ENCODE results near the gene PRDM16.

Gene PRDM16

DNA sequence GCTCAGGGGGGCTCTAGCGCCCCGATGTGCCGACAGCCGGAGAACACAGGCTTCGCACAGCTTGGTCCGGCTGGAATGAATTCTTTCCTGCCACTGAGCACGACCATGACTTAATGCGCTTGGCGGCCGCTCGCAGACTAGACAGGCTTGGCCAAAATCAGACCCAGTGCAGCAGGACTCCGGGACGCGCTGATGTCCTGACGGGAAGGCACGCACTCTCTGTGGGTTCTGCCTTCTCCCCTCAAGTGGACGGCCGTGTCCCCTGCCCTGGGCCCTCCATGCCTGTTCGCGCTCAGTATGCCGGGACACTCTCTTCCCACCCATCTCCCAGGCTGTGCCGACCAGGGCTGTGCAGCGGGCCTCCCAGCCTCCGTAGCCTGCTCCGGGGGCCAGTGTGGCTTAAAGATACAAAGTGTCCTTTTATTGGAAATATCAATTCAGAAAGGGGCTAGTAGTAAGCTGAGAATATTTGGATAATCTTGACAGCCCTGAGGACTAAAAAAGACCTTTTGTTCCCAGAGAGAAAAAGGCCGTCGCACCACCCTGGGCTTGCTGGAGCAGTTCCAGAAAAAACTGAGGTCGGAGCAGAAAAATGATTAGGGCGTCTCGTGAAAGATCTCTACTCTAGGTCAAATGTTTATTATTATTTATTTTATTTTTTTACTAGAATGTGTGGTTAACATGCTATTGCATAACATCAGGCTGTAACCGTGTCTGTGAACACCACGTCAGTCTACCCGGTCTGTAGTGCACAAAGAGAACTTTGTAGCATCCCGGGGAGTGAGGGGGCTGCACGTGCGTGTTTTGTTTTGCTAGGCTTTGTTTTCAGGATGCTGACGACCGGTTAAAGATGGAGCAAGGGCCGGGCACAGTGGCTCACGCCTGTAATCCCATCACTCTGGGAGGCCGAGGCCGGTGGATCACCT is 297.4 kb downstream of the PRDM16 start:
- DNase-seq, result no peak

DNA sequence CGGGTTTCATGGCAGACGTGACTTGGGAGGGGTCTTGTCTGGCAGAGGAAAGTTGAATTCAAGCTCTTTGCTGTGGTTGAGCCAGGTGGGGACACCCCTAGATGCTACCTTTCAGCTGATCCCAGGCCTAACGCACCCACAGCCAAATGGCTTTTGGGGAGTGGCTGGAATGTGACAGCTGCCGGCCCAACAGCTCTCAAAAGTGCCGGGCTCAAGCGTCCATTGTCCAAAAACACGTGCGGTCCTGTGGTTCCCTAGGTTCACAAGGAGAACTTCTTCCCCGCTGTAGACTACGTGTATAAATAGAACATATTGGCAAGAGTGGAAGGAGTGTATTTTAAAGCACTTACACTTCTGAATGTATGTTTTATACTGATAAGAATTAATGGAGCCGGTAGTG is 298.4 kb downstream of the PRDM16 start:
- no peak for DNase-seq

DNA sequence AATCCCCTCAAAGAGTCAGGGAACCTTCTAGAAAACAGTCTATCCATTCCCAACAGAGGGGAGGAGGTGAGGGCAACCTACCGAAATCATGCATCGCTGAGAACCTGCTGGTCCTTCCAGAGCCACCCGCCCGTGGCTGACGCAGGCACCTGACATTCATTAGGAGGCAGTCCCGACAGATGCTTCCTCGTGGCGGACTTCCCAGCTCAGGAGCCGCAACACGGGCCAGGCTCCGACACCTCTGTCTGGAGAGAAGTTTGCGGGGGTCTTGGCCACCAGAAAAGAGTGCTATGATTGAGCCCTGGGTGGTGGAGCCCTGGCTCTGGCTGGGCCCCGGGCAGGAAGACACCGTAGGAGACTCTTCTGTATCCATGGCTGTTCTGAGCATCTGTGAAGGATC is 299.1 kb downstream of the PRDM16 start:
- no peak for DNase-seq

DNA sequence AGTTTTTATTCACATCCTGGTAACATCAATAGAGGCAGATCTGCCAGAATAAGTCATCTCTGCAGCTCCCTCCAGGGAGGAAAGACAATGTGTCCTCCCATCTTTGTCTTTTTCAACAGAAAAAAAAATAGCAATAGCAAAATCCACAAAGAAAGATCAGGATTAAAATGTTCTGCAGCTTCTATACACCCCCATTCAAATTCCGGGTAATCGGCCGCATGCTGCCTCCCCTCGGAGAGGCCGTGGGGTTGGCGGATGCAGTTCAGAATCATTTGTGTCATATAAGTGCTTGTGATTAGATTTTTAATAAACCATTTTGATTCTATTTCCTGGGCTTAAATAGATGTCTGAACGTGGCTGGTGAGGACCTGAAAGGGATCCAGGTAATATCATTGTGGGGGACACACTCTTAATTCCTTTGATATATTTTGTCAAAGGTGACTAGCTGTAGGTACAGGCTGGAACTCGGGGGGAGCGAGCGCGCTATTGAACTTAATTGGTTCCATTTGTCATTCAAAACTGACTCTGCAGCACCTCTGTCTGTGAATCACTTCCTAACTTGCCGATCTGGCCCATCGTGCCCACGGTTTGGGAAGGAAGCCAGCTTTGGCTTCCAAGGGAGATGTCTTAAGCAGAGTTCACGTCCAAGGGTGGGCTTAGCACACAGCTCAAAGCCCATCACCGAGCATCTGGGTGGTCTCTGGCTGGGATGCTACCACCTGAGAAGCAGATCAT is 299.9 kb downstream of the PRDM16 start:
- DNase-seq, result no peak

DNA sequence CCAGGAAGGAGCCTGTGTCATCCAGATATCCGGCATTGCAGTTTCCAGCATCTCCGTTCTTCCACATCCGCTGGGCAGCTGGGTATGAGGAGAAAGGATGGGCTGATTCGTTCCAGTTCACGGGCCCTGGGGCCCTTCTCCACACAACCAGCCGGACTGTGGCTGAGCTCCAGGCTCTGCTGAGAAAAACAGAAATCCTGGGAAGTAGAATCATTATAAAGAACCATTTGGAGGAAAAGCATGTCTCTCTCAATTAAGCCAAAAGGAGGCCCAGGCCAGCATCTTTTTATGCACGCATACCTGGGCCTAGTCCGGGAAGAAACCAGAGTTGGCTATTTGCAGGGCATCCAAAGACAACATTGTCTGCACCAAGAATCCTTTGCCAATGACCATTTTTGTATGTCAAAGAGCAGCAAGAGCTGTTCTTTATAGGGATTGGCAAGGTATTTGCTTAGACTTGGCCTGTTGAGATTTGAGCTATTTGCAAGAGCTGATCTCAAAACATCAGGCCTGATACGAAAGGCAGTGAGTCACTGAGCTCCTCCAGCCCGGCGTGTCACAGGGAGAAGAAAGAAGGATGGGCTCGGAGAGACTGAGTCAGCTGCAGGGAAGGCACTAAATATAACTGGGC is 300.6 kb downstream of the PRDM16 start:
- DNase-seq, result no peak

DNA sequence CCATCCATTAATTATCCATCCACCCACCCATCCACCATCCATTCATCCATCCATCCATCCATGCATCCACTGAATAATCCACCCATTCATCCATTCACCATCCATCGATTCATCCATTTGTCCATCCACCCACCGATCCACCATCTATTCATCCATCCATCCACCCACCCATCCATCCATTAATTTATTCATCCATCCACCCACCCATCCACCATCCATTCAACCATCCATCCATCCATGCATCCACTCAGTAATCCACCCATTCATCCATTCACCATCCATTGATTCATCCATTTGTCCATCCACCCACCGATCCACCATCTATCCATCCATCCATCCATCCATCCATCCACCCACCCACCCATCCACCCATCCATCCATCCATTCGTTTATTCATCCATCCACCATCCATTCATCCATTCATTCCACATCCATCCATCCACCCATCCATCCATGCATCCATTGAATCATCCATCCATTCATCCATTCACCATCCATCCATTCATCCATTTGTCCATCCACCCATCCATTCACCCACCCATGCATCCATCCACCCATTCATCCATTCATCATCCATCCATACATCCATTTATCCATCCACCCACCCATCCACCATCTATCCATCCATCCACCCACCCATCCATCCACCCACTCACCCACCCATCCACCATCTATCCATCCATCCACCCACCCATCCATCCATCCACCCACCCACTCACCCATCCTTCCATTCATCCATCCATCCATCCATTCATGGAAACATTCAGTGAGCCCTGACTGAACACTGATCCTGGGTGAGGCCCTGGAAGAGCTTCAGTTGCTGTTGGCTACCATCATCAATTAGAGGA is 302.1 kb downstream of the PRDM16 start:
- no peak for DNase-seq

DNA sequence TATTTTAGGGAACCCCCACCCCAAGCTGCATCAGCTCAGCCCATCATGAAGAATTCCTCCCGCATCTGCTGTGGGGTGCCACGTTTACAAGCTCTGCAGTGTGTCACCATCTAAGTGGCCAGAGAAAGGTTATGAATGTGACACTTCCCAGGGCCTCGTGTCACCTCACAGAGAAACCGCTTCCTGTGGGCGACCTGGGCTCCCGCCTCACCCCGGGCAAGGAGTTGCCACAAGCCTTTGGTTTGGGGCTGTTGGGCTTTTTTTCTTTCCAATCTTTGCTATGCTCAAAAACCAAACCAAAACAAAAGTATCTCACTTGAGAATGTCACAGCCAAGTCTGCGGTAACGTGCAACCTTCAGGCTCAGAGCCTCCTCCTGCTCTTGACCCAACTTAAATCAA is 303.3 kb downstream of the PRDM16 start:
- DNase-seq, result no peak

DNA sequence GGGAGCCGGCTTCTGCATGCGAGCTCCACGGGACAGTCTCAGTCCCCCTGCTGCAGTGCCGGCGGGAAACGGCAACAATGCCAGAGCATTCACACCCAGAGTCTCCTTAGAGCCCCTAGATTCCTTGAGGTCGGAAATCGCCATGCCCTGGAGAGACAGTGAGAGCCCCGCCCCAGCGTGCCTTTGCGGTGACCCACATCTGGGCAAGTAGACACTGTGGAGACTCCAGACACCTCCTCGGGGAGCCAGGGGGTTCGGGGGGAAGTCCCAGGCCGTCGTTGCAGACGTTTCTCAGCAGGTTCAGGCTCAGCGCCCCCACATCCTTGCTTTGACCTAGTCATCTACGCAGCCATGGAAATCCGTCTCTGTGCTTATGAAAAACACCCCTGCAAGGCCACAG is 304.2 kb downstream of the PRDM16 start:
- DNase-seq, result no peak

DNA sequence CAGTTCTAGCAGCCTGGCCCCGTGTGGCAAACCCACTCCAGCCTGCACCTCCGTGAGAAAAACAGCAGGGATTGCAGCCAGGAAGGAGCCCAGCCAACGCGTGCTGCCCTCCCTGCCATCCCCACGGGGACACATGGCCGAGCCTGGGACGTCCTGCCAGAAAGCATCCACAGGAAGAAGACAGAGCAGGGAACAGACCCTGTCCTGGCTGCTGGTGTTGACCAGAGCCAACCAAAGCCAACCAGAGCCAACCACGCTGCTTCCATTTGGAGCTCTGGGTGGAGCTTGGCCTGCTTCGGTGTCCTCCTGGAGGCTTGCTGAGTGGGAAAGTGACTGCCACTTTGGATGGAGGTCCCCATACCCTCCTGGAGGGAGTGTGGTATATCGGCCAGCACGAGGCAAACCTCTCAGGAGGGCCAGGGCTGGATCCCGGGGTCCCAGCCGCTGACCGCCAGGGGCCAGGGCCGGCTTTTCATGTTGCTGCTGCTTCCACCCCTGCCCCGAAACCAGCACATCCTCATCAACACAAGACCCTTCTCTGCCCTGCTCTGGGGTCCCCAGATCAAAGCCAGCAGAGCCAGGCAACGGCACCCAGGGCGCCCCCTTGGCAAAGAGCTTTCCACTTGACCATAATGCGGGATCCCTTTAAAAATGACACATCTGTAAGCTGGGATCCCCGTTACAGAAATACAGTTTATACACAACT is 304.9 kb downstream of the PRDM16 start:
- DNase-seq, result no peak

DNA sequence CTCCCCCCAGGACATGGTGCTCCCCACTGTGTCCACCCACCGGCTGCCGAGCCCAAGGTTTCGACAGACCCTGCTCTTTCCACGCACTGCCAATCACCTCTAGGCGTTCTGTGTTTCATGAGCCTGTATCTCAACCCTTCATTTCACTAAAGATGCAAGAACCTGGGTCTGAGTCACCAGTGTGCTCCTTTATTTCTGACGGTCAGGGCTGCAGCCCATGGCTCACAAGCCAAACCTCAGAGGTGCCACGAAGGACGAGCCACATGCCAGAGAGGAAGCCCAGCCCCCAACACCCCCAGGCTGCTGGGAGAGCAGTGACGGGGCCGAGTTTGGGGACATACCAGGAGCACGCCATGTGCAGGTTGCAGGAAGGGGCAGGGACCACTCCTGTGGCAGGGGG is 306.2 kb downstream of the PRDM16 start:
- DNase-seq, result no peak

DNA sequence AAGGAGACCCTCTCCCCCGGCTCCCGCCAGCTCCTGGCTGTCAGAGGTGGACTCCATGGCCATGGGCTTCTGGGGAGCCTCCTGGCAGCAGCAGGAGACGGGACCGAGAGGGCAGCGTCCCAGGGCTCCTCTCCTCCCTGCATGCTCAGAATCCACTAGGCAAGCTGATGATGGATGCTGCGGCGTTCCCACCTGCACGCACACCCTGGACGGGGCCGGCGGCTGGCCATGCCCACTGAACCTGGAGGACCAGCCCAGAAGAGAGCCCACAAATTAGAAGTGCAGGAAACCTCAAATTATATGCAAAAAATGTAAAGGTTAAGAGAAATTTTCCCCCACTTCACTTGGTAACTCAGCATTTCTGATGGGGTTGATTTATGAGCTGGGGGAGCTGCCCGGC is 308.2 kb downstream of the PRDM16 start:
- no peak for DNase-seq

DNA sequence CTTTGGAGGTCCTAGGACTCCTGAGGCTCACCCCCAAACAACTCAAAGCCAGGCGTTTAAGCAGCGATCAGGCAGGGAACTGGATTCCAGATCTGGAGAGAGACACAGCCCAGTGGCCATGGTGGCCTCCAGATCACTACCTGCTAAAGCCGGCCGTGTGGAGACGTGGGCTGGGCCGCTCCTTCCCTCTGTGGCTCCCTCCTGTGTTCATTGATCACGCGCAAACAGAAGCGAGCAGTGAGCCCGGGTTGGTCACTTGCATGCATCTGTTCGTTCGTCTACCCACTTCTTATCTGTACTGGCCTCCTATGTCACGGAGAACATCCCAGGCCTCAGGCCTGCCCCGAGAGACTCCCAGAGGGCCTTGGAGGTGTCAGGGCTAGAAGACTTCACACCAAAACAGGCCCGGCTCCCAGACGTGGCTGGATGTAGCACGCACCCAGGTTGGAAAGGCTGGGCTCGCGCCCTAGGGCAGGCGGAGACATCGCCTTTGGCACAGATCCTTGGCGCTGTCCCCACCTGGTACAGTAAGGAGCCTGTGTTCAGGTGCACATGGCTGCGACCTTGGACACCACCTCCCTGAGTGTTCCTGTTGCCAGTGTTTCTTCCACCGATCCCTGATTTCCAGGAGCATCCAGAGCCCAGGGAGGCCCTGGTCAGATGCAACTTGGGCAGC is 308.7 kb downstream of the PRDM16 start:
- no peak for DNase-seq

DNA sequence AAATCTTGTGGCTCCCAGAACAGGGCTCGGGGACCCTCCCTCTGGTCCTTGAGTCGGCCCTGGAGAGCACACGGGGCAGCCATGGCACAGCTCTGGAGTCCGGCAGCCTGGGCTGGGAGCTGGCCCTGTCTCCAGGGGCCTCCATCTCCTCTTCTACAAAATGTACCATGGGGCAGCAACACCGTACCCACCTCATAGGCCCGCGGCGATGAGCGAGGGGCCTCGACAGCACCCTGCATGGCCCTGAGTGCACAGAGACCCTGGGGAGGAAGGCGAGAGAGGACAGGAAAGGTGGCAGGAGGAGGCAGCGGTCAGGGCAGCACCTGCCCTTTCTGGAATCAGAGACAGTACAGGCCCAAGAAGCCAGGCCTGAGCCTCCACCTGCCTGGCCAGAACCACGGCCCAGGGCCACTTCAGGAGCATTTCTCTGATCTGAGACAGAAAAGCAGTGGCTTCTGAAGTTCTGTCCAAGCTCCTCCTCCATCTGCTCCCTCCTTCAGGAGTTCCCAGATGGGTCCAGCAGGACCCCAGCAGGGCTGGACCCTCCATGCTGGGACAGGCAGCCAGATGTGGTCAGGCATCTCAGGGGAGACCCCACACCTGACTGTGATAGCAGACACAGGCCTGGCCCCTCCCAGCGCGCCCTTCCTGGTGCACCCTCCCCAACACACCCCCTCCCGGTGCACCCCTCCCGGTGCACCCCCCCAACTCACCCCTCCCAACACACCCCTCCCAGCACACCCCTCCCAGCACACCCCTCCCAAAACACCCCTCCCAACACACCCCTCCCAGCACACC is 309.6 kb downstream of the PRDM16 start:
- no peak for DNase-seq

DNA sequence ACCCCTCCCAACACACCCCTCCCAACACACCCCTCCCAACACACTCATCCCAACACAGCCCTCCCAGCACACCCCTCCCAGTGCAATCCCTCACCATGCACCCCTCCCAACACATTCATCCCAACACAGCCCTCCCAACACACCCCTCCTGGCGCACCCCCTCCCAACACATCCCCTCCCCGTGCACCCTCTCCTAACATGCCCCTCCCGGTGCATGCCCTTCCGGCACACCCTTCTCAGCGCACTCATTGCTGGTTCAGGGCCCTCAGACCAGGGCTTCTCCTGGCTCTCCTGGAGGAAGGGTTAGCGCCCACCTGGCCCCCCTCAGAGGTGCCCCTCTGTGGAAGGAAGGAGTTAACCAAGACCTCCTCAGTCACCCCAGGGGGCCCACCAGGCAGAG is 310.9 kb downstream of the PRDM16 start:
- DNase-seq, result no peak

DNA sequence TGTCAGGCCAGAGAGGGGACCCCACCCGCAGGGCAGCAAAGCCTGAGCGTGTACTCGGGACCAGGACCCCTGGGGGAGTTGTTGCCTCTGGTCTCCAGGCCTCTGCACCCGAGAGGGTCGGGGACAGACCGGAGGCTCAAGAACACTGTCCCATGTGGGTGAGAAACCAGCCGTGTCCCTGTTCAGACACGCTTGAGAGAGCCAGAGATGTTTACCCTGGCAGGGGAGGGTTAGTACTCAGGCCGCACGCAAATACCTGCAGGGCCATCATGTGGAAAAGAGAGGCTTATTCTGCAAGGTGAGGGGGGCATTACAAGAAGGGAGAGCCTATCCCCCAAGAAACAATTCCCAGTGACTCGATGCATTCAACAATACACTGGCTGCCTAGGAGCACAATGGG is 311.5 kb downstream of the PRDM16 start:
- no peak for DNase-seq

DNA sequence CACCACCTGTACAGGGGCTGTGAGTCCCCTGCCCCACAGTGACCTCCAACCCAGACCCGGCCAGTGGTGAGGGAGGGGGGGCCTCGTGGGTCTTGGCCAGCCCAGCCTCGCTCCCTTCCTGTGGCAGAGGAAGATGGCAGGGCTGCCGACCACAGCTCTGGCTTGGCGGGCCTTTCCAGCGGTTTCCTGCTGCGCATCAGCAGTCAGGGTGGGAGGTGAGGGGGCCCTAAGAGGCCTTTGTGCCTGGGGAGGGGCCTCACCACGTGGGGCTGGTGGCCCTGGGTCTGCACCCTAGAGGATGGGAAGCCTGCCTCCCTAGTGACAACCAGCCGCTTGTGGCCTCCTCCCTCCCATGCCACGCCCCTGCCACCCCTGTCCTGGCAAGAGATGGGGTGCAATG is 312.9 kb downstream of the PRDM16 start:
- DNase-seq, result no peak

DNA sequence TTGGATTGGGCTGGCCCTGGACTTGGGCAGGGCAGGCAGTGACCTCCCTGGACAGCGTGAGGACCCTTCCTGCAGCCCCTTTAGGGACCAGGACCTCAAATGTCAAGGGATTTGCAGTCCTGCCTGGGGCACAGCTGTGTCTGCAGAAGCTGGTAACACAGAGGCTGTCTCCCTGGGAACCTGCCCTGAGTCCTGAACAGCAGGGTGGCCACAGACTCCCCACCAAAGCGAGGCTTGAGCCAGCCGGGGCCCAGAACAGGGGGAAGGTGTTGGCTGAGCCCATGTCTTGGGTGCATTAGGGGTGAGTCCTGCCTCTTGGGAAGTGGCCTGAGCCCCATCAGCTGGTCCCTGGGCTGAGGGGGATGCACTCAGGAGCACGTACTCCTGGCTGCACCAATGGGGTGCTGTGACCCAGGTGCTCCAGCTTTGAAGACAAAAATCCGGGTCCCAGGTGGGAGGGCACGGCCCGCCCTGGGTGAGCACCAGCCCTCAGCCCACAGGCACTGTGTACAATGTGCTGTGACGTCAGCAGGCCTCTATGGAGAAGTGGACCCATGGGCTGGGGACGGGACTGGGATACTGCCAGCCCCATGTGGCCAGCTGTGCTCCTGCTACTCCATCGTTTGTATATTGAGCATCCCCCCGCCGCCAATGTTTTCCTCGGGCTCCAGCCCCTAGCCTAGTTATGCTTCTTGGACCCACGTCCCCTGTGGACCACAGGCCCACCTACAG is 313.5 kb downstream of the PRDM16 start:
- DNase-seq, result no peak

DNA sequence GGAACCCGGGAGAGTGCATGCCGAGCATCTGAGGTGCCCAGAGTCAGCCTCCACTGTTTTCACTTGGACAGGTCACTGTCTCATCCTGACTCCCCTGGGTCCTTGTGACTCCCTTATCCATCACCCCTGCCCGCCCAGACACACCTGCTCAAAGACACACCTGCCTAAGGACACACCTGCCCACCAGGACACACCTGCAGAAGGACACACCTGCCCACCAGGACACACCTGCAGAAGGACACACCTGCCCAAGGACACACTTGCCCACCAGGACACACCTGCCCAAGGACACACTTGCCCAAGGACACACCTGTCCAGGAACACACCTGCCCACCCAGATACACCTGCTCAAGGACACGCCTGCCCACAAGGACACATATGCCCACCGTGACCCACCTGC is 314.7 kb downstream of the PRDM16 start:
- DNase-seq, result no peak

DNA sequence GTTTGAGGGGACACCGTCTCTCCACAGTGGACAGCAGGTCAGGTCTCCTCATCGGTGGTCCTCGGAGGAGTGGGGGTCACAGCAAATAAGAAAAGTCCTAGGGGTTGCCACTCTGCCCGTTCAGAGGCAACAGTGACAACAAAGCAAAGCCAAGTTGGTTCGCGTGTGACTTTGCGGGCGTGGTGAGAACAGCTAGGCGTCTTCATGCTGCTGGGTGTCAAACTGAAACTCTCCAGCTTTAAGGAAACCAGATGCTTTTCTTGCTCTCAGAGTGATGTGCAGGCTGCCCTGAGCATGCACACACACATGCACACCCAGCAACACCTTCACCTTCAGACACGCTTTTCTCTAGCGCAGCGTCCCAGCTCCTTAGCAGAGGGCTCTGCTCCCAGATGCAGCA is 315.4 kb downstream of the PRDM16 start:
- DNase-seq, result no peak
